GM12864 (cell line): Measurements from ENCODE around the gene CENPV.

Experiments
- DNase-seq: peaks from one replicate; pipeline ENCODE4 v3.0.0-alpha.2; 2011; ENCODE audit warnings: low read depth
- H3K4me3 ChIP-seq: 2 replicates; pipeline ENCODE4 v1.5.1; 2011; ENCODE audit warnings: mild to moderate bottlenecking, low read depth, low read length, control low read depth
- TF ChIP-seq, protein P1 (sequence below): IDR thresholded peaks from 2 replicates; pipeline ENCODE4 v1.5.1; 2011; ENCODE audit warnings: low read depth, mild to moderate bottlenecking, moderate library complexity, low read length, control low read depth, inconsistent platforms; ENCODE audit errors: missing control alignments

The CENPV gene

DNA sequence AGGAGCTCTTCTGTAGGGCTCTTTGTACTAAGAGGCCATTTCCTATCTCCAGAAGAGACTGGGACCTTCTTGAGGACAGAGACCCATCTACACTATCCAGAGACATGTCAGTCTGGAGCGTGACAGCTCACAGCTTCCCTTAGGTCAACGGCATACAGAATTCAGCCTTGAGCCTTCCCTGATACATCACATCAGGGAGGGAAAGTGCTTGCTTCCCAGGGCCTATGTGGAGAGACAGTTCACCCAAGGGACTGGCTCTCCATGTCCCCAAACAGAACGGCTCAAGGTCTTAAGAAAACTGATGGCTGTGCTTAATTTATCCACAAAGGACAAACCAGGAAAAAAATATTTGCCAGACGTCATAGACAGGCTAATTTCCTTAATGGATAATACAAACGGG, 7.7 kb downstream of the CENPV start:
- H3K4me3 ChIP-seq = no peak overlapping the region
- no peak for DNase-seq
- TF ChIP-seq, protein P1, sequence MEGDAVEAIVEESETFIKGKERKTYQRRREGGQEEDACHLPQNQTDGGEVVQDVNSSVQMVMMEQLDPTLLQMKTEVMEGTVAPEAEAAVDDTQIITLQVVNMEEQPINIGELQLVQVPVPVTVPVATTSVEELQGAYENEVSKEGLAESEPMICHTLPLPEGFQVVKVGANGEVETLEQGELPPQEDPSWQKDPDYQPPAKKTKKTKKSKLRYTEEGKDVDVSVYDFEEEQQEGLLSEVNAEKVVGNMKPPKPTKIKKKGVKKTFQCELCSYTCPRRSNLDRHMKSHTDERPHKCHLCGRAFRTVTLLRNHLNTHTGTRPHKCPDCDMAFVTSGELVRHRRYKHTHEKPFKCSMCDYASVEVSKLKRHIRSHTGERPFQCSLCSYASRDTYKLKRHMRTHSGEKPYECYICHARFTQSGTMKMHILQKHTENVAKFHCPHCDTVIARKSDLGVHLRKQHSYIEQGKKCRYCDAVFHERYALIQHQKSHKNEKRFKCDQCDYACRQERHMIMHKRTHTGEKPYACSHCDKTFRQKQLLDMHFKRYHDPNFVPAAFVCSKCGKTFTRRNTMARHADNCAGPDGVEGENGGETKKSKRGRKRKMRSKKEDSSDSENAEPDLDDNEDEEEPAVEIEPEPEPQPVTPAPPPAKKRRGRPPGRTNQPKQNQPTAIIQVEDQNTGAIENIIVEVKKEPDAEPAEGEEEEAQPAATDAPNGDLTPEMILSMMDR = no peak

DNA sequence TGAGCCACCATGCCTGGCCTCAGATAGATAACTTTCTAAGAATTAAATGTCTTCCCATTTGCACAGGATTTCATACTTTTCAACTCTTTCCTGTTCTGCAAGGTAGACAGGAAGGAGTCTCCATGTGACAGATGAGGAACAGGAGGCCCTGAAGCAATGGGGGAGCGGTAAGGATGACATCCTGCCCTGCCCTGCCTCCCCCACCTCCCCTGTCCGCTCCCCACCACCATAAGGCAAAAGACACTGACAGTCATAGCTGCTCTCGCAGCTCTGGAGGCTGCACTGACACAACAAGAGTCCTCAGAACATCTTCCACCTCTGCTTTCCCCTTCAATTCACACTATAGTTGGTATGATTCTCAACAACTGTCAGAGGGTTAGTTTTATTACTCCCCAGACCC, 9.7 kb downstream of the CENPV start:
- TF ChIP-seq, protein P1 = no peak
- H3K4me3 ChIP-seq = no peak overlapping the region
- DNase-seq = no peak

DNA sequence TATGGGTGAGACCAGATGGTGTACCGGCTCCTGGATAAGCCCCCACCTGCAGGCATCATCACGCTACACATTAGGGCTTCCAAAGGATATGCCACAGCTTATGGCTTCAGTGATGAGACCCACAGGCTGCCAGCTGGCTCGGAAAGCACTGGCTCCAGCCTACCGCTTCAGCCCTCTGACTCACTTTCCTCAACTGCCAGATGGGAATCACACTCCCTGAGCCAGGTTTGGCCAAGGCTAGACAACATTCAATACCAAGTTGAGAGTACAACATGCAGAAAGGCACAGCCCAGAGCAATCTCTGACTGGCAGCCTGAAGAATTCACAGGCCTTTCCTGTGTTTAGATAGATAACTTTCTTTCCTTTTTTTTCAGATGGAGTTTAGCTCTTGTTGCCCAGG, 10.3 kb downstream of the CENPV start:
- no peak overlapping the region for H3K4me3 ChIP-seq
- TF ChIP-seq, protein P1 = no peak
- DNase-seq = no peak

DNA sequence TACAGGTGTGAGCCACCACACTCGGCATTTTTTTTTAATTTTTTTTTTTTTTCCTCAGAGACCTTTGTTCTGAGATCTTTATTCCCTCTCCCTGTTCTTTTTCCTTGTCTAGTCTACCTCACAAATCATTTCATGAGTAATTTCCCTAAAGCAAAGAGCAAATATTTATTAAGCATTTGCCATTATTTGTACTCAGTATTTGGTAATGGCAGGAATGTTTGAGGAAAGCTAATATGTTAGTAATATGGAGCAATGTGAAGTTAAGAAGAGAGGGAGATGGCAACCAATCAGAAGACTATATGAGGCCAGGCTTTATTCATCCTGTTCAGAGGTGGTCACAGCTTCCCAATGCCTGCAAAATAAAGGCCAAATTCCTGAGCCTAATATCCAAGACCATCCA, 13.3 kb downstream of the CENPV start:
- DNase-seq = no peak
- no peak overlapping the region for H3K4me3 ChIP-seq
- TF ChIP-seq, protein P1 = no peak

DNA sequence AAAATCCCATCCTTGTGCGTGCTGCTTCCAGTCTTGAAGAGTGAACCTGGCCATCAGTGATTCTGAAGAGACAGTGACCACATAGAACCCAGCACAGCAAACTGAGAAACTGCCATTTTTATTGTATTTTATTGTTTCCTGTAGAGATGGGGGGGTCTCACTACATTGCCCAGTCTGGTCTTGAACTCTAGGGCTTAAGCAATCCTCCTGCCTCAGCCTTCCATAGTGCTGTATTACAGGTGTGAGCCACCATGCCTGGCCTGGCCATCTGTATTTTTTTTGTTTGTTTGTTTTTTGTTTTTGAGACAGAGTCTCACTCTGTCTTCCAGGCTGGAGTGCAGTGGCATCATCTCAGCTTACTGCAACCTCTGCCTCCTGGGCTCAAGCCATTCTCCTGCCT, 13.9 kb downstream of the CENPV start:
- no peak for DNase-seq
- no peak overlapping the region for H3K4me3 ChIP-seq
- TF ChIP-seq, protein P1 = no peak

DNA sequence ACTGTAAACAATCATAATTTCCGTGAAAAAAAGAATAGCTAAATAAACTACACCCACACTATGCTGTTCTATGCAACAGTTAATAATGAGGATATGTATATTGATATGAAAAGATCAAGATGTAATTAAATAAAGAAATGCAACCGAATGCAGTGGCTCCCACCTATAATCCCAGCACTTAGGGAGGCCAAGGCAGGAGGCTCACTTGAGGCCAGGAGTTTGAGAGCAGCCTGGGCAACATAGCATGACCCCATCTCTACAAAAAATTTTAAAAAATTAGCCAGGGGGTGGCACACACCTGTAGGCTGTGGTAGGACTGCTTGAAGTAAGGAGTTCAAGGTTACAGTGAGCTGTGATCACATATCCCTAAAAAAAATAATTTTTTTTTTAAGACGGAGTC, 14.9 kb downstream of the CENPV start:
- TF ChIP-seq, protein P1 = no peak

DNA sequence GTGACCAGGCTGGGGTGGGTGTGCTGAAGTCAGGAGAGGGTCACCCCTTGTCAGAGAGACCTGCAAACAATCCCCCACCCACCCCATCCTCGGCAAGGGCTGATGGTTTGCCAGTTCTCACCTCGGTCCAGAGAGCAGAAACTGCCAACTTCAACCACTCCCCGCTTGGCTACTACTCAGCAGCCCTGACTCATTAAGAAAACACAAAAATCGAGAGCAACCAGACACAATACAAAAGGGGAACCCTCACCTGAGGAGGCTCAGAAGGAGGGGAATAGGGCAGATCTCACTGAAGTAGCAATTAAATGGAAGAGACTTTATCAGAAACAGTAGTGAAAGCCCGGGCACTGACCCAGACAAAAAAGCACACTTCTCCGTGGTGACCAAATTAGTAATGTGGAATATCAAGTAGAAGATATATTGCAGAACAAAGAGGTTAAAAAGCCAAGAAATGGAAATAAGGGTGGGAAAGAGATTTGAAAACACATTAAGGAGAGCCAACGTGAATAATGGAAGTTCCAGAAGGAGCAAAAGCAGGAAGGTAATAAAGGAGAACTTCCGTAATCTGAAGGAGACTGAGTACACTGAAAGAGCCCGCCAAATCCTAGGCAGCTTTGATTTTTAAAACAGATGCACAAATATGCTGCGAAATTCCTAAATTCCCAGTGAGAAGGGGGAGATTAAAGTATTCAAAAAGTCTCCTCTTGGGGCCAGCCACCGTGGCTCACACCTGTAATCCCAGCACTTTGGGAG, 23.6 kb downstream of the CENPV start:
- TF ChIP-seq, protein P1 = no peak
- H3K4me3 ChIP-seq = no peak overlapping the region
- no peak for DNase-seq

More for the DNA sequence above, 14.9 kb downstream of the CENPV start:
- H3K4me3 ChIP-seq = no peak overlapping the region
- DNase-seq = no peak
